Fibroblast of lung (primary cell): Measurements from ENCODE around the gene CFP. TPM values are rescaled to one million over a fixed set of nuclear protein-coding genes. Genes with fewer than 3 reads are reported as not detected.

ENCODE experiments used
- DNase-seq, 2 donors: peaks; one replicate each; pipeline versions ENCODE4 v3.0.0 to v3.0.0-alpha.2; 2010; ENCODE audit warnings: low read depth in 2 of 2
- H2AFZ ChIP-seq: 2 replicates; pipeline ENCODE4 v1.5.1; 2012; ENCODE audit warnings: low read length, control low read depth, inconsistent platforms
- H3K27ac ChIP-seq: 2 replicates; pipeline ENCODE4 v1.5.1; 2011; ENCODE audit warnings: low read length, control low read depth; ENCODE audit not compliant: insufficient read depth
- H3K27me3 ChIP-seq: 2 replicates; pipeline ENCODE4 v1.5.1; 2011; ENCODE audit warnings: mild to moderate bottlenecking, low read length; ENCODE audit not compliant: control insufficient read depth, insufficient read depth
- H3K36me3 ChIP-seq: 2 replicates; pipeline ENCODE4 v1.5.1; 2011; ENCODE audit warnings: low read length; ENCODE audit not compliant: control insufficient read depth, insufficient read depth
- H3K4me1 ChIP-seq: 2 replicates; pipeline ENCODE4 v1.5.1; 2011; ENCODE audit warnings: low read length; ENCODE audit not compliant: control insufficient read depth, insufficient read depth; ENCODE audit errors: extremely low read depth
- H3K4me2 ChIP-seq: 2 replicates; pipeline ENCODE4 v1.5.1; 2011; ENCODE audit warnings: low read length, control low read depth; ENCODE audit not compliant: insufficient read depth; ENCODE audit errors: extremely low read depth
- H3K4me3 ChIP-seq, 4 experiments: fragments of 200-600 bp in 1 of 4; sonication (generic) in 1 of 4; replicated peaks in 1 of 4; 2 replicates each; pipeline ENCODE4 v1.5.1; 2011 to 2016; ENCODE audit warnings: low read length in 4 of 4, low read depth in 3 of 4, mild to moderate bottlenecking in 3 of 4, control low read depth in 2 of 4, inconsistent platforms in 1 of 4, mixed read lengths in 1 of 4; ENCODE audit not compliant: insufficient read depth in 1 of 4; ENCODE audit errors: control extremely low read depth in 1 of 4
- H3K79me2 ChIP-seq: 2 replicates; pipeline ENCODE4 v1.5.1; 2012; ENCODE audit warnings: mild to moderate bottlenecking, low read length, inconsistent platforms; ENCODE audit not compliant: control insufficient read depth, insufficient read depth
- H3K9ac ChIP-seq: 2 replicates; pipeline ENCODE4 v1.5.1; 2011; ENCODE audit warnings: mild to moderate bottlenecking, low read length, control low read depth; ENCODE audit not compliant: insufficient read depth
- H3K9me3 ChIP-seq: 2 replicates; pipeline ENCODE4 v1.5.1; 2012; ENCODE audit warnings: low read depth, low read length; ENCODE audit not compliant: control insufficient read depth, insufficient read depth
- H4K20me1 ChIP-seq: 2 replicates; pipeline ENCODE4 v1.5.1; 2011; ENCODE audit warnings: low read length; ENCODE audit not compliant: control insufficient read depth, insufficient read depth; ENCODE audit errors: extremely low read depth
- EZH2 ChIP-seq: IDR thresholded peaks from 2 replicates; pipeline ENCODE4 v1.5.1; 2012; ENCODE audit warnings: low read length, control low read depth, mild to moderate bottlenecking; ENCODE audit errors: missing control alignments
- polyA plus RNA-seq, 2 donors: library from polyadenylated mRNA; depleted of rRNA in 1 of 2; stranded (reverse) in 1 of 2; unstranded in 1 of 2; fragments of >200 nt; gene quantifications; 2 replicates each; pipeline ENCODE4 v1.2.1, GENCODE V29; 2011 to 2012; ENCODE audit warnings: missing spikeins in 1 of 2
- total RNA-seq: library from RNA; depleted of rRNA; stranded (reverse); fragments of >200 nt; gene quantifications from 2 replicates; pipeline ENCODE4 v1.2.1, GENCODE V29; 2014
- TF ChIP-seq, protein P1 (sequence below), 2 donors: IDR thresholded peaks in 1 of 2; conservative IDR thresholded peaks in 1 of 2; 1 replicate in 1 of 2; 2 replicates in 1 of 2; pipeline ENCODE4 v1.5.1; 2011 to 2012; ENCODE audit warnings: low read length in 2 of 2, control low read depth in 1 of 2, inconsistent platforms in 1 of 2, low read depth in 1 of 2, mild to moderate bottlenecking in 1 of 2

The CFP gene
- total and polyA plus RNA-seq, 2 donors (not counting 1 experiment from before 2014, with no cell fraction given) = 0.08 to 0.17 TPM

DNA sequence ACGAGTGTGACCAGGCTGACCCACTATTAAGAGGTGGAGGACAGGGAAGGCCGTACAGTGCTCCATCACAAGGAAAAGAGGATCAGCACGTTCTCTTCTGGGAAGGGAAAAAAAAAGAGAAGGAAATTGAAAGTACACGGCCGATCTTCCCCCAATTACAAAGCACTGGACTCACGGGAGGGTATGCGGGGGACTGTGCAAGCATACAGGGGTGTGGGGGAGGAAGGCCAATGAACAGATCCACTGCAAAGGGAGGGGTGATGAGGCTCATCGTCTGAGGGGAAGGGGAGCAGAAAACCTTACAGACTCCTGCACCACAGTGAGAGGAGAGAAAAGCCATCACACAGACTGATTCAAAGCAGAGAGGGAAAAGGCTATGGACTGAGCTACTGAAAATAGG lies 19.5 kb upstream of the CFP start:
- H3K27me3 ChIP-seq = no peaks in the 10 kb centered on the region
- peak overlapping the region; percentile 89 for H3K27ac ChIP-seq
- peak in 1 of 2 donors; percentile 20 for DNase-seq
- TF ChIP-seq EZH2 = no peak
- TF ChIP-seq, protein P1, sequence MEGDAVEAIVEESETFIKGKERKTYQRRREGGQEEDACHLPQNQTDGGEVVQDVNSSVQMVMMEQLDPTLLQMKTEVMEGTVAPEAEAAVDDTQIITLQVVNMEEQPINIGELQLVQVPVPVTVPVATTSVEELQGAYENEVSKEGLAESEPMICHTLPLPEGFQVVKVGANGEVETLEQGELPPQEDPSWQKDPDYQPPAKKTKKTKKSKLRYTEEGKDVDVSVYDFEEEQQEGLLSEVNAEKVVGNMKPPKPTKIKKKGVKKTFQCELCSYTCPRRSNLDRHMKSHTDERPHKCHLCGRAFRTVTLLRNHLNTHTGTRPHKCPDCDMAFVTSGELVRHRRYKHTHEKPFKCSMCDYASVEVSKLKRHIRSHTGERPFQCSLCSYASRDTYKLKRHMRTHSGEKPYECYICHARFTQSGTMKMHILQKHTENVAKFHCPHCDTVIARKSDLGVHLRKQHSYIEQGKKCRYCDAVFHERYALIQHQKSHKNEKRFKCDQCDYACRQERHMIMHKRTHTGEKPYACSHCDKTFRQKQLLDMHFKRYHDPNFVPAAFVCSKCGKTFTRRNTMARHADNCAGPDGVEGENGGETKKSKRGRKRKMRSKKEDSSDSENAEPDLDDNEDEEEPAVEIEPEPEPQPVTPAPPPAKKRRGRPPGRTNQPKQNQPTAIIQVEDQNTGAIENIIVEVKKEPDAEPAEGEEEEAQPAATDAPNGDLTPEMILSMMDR (conservative IDR thresholded peaks at IDR 0.05 in 1 of 2, IDR thresholded peaks at IDR 0.05 in 1 of 2; ENCODE audit: low read depth in 1 of 2, low read length in 2 of 2) = no peak
- H3K36me3 ChIP-seq = peaks cover 5% of the 10 kb centered on the region
- peak overlapping the region; percentile 79 for H3K4me2 ChIP-seq
- H3K79me2 ChIP-seq = peaks cover 29% of the 10 kb centered on the region
- peaks cover 5% of the 10 kb centered on the region for H3K4me1 ChIP-seq
- H3K9me3 ChIP-seq = no peaks in the 10 kb centered on the region
- H3K9ac ChIP-seq = peak overlapping the region; percentile 50
- no peak overlapping the region for H2AFZ ChIP-seq
- H3K4me3 ChIP-seq = peak overlapping the region; percentile 54 to 77 (median 68)
- no peaks in the 10 kb centered on the region for H4K20me1 ChIP-seq

DNA sequence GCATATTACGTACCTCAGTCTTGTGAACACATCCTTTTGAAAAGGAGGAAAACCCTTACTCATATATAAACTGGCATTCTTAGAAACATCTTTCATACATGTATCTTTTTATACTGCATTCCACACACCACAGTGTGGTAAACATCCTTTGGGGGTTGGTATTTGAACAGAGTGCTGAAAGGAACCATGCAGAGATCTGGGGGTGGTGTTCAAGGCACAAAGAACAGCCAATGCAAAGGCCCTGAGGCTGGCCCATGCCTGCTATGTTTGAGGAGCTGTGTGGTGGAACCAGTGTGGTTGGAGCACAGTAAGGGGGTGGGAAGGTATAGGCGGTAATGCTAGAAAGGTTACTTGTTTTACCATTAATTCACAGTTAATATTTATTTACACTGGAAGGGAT lies 18.6 kb upstream of the CFP start:
- peaks cover 5% of the 10 kb centered on the region for H3K36me3 ChIP-seq
- no peak overlapping the region for H3K9ac ChIP-seq
- H4K20me1 ChIP-seq = no peaks in the 10 kb centered on the region
- H3K79me2 ChIP-seq = peaks cover 30% of the 10 kb centered on the region
- peak in 1 of 2 donors; percentile 22 for DNase-seq
- peaks cover 6% of the 10 kb centered on the region for H3K4me1 ChIP-seq
- peak overlapping the region; percentile 89 for H3K27ac ChIP-seq
- peak overlapping the region; percentile 79 for H3K4me2 ChIP-seq
- peak overlapping the region in 3 of 4 experiments; percentile 60 to 77 (median 77) for H3K4me3 ChIP-seq
- no peaks in the 10 kb centered on the region for H3K27me3 ChIP-seq
- H3K9me3 ChIP-seq = no peaks in the 10 kb centered on the region
- TF ChIP-seq EZH2 = no peak
- TF ChIP-seq, protein P1 (conservative IDR thresholded peaks at IDR 0.05 in 1 of 2, IDR thresholded peaks at IDR 0.05 in 1 of 2; ENCODE audit: low read depth in 1 of 2, low read length in 2 of 2) = no peak
- H2AFZ ChIP-seq = no peak overlapping the region

DNA sequence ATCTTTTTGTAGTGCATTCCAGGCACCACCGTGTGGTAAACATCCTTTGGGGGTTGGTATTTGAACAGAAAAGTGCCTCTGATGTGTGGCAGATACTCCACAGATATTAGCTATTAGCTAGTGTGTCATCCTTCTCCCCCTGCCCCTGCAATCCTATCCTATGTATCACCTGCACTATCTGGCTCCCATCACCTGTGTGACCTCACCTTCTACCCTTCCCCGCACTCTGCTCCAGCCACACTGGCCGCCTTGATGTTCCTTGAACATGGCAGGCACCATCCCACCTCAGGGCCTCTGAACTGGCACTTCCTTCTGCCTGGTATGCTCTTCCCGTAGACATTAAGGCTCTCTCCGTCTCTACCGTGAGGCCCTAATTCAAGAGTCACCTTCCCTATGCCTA lies 16.9 kb upstream of the CFP start:
- Histone ChIP-seq H3K4me3 (no peak overlapping the region), H4K20me1 (no peaks in the 10 kb centered on the region), H3K4me1 (peaks cover 6% of the 10 kb centered on the region), H3K27ac (no peak overlapping the region), H3K27me3 (no peaks in the 10 kb centered on the region), H3K4me2 (no peak overlapping the region), H2AFZ (no peak overlapping the region), H3K36me3 (peaks cover 4% of the 10 kb centered on the region), H3K9me3 (no peaks in the 10 kb centered on the region), H3K9ac (no peak overlapping the region), H3K79me2 (peaks cover 30% of the 10 kb centered on the region)
- DNase-seq = no peak
- TF ChIP-seq EZH2 = no peak
- TF ChIP-seq, protein P1 (conservative IDR thresholded peaks at IDR 0.05 in 1 of 2, IDR thresholded peaks at IDR 0.05 in 1 of 2; ENCODE audit: low read depth in 1 of 2, low read length in 2 of 2) = no peak
